ENCODE measurements around the gene MAGEB10. TPM values are rescaled to one million over a fixed set of nuclear protein-coding genes. Genes with fewer than 3 reads are reported as not detected.
"Not testable (repeated sequence)": the region's sequence is repeated elsewhere in the genome, so short reads cannot be mapped to it uniquely, and the experiment has no call there.

Gene MAGEB10
- polyA plus RNA-seq (2013, experiment 1 of 2; ENCODE audit: insufficient read length) = not detected
- not detected for polyA plus RNA-seq (2013, experiment 2 of 2; ENCODE audit: insufficient read length)

GRCh38 chrX:27807690-27808089, at the start of gene MAGEB10:
MAGEB10 (plus strand) TSS chrX:27807990; CDS start chrX:27821307, 13,317 bp downstream.
- DNase-seq = no peak

GRCh38 chrX:27765718-27766117, 42.1 kb upstream of the MAGEB10 start:
- DNase-seq = no peak

- DNase-seq = no peak
These were observed 40.4 kb upstream of the MAGEB10 start for GRCh38 chrX:27767387-27767786.

GRCh38 chrX:27775984-27776383, 31.8 kb upstream of the MAGEB10 start:
- no peak for DNase-seq

GRCh38 chrX:27796640-27797257, 11.0 kb upstream of the MAGEB10 start:
- no peak for DNase-seq

GRCh38 chrX:27797575-27797974, 10.2 kb upstream of the MAGEB10 start:
- DNase-seq = no peak

- DNase-seq = no peak
These were observed 436 bp downstream of the MAGEB10 start for GRCh38 chrX:27808226-27808625.

- DNase-seq = not testable (repeated sequence)
These were observed 1.4 kb downstream of the MAGEB10 start for GRCh38 chrX:27808991-27809859.

- DNase-seq = peak; percentile 5
These were observed 7.4 kb downstream of the MAGEB10 start for GRCh38 chrX:27815209-27815608.

- DNase-seq = no peak
These were observed 16.0 kb downstream of the MAGEB10 start for GRCh38 chrX:27823812-27824211.

- DNase-seq = no peak
These were observed 30.4 kb downstream of the MAGEB10 start for GRCh38 chrX:27838185-27838584.

- DNase-seq = no peak
These were observed 33.1 kb downstream of the MAGEB10 start for GRCh38 chrX:27840881-27841280.

- DNase-seq = no peak
These were observed 35.1 kb downstream of the MAGEB10 start for GRCh38 chrX:27842859-27843258.

- DNase-seq = no peak
These were observed 52.5 kb downstream of the MAGEB10 start for GRCh38 chrX:27860337-27860736.

GRCh38 chrX:27863809-27864208, 56.0 kb downstream of the MAGEB10 start:
- DNase-seq = no peak
